NOMO-1 treated with dmso at 0.1 percent for 144 hours (cell line): ENCODE results near the gene DNAH2.

Experiments
- DNase-seq: peaks from one replicate; lab custom pipeline; 2025; ENCODE audit not compliant: unreplicated experiment; lab: John Stamatoyannopoulos, UW

DNAH2 gene

DNA sequence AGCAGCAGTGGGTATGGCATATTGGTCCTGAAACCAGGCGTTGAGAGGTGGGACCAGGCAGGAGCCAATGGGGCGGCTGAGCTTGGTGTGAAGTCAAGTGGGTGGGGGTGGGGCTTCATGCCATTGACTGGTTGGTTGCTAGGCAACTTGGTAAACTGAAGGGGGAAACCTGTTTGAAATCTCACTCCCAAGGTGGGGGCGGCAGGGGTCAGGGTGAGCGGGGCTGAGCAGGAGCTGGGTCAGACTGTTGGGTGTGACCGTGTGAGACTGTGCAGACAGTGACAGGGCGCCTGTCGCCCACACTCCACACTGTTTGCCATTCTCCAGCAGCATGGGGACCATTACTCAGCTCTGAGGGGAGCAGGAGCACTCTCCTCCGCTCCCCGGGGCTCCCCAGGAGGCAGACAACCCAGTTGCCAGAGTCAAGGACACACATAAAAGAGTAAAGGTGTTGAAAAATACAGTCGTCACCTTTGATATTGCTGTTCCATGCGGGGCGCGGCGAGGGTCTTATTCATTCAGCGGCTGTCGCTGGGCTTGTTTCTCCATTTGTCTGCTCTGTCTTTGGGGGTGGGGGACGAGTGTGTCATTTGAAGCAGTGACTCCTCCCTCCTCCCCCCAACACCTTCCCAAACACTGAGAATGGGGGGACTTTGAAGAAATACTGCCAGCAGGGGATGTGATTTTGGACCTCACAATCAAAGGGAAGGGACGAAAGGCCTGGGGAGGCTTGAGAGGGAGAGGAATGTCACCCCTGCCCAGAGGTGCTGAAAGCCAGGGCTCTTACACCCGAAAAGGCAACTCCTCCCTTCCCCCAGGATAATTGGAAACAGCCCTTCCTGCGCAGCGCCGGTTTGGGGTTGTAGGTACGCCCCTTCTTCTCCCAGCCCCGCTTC is 13.7 kb upstream of the DNAH2 start:
- no peak for DNase-seq

GRCh38 chr17:7704601-7705268 is 12.8 kb upstream of the DNAH2 start, which contains the start of gene EFNB3:
Gene EFNB3 (plus strand): TSS chr17:7705202. CDS start chr17:7705599, 397 bp downstream.
- DNase-seq = no peak

DNA sequence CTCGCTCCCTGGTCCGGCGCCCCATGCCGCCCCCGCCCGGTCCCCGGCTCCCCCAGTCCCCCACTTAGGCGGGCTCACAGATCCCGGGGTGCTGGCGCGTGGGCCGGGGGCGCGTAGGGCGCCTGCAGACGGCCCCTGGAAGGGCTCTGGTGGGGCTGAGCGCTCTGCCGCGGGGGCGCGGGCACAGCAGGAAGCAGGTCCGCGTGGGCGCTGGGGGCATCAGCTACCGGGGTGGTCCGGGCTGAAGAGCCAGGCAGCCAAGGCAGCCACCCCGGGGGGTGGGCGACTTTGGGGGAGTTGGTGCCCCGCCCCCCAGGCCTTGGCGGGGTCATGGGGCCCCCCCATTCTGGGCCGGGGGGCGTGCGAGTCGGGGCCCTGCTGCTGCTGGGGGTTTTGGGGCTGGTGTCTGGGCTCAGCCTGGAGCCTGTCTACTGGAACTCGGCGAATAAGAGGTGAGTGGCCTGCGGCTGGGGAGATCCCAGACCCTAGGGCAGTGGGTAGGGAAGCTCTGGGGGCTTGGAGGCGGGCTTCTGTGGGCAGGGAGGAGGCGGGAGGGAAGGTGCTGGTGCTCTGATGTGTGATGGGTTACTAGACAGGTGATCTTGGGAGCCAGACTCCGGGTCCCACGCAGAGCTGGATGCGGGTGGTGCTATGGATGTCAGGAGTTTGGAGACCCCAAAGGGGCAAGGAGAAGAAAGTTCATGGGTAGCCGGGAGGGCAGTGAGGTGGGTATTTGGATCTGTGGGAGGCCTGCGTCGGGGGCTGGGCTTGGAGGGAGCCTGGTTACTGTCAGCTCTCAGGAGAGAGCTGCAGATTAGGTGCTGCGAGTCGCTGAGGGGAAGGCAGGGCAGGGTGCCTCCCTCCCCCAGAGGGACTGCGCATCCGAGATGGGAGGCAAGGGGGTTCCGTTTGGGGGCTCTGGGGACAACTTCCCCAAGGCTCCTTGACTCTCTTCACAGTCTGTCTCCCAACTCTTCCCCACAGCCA is 12.0 kb upstream of the DNAH2 start:
- DNase-seq = no peak

DNA sequence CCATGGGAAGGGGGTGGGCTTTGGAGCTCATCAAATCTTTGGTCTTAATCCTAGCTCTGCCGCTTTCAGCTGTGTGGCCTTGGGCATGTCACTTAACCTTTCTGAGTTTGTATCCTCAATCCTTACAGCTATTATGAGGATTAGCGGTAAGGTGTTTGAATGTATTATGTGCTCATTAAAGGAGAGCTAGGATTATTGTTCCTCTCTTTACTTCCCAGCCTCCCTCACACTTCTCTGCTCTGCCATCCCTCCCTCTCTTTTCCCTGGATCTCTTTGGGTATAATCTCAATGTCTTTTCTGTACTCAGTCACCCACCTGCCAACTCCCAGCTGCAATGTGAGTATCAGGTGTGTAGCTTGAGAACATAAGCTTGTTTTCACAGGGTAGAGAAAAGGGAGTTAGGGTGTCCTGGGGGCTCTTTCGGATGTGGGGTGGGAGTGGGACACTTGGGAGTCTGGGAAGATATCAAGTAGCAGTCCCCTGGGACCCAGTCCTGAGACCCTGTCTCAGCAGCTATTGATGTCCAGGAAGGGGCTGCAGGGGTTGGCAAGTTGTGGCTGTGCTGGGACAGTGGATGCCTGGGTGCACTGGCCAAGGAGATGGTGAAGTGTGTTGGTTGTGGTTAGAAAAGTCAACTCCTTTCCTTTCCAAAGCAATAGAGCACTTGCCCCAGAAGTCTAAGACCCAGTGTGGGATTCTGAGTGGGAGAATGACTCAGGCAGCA is 10.8 kb upstream of the DNAH2 start:
- no peak for DNase-seq

- no peak for DNase-seq
These were observed 10.1 kb upstream of the DNAH2 start for GRCh38 chr17:7707446-7707845.

DNA sequence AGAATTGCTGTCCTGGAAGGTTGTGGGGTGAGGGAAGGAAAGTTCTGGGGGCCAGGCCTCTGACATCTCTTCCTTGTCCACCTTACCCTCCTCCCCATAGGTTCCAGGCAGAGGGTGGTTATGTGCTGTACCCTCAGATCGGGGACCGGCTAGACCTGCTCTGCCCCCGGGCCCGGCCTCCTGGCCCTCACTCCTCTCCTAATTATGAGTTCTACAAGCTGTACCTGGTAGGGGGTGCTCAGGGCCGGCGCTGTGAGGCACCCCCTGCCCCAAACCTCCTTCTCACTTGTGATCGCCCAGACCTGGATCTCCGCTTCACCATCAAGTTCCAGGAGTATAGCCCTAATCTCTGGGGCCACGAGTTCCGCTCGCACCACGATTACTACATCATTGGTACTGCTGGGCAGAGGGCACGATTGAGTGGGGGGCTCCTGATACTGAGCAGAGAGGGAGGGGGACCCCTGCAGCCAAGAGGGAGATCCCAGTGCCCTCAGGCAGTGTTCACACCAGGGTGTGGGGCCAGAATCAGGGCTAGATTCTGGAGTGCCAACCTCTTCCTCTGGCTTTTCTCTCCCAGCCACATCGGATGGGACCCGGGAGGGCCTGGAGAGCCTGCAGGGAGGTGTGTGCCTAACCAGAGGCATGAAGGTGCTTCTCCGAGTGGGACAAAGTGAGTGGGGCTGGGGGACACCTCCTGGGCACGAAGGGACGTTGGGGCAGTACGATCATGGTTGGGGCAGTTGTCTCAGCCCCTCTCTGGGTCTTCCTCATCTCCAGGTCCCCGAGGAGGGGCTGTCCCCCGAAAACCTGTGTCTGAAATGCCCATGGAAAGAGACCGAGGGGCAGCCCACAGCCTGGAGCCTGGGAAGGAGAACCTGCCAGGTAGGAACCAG is 9.4 kb upstream of the DNAH2 start:
- DNase-seq = no peak

DNA sequence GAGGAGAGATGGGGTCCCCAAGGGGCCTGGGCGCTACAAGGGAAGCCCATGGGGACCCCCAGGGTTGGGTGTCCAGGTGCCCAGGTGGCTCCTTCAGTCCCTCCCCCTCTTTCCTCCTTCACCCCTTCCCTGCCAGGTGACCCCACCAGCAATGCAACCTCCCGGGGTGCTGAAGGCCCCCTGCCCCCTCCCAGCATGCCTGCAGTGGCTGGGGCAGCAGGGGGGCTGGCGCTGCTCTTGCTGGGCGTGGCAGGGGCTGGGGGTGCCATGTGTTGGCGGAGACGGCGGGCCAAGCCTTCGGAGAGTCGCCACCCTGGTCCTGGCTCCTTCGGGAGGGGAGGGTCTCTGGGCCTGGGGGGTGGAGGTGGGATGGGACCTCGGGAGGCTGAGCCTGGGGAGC is 8.5 kb upstream of the DNAH2 start:
- DNase-seq = no peak

DNA sequence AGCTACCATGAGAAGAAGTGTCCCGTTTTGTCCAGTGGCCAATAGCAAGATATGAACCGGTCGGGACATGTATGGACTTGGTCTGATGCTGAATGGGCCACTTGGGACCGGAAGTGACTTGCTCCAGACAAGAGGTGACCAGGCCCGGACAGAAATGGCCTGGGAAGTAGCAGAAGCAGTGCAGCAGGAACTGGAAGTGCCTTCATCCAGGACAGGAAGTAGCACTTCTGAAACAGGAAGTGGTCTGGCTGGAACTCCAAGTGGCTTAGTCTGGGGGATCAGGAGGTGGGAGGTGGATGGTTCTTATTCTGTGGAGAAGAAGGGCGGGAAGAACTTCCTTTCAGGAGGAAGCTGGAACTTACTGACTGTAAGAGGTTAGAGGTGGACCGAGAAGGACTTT is 7.2 kb upstream of the DNAH2 start:
- no peak for DNase-seq

DNA sequence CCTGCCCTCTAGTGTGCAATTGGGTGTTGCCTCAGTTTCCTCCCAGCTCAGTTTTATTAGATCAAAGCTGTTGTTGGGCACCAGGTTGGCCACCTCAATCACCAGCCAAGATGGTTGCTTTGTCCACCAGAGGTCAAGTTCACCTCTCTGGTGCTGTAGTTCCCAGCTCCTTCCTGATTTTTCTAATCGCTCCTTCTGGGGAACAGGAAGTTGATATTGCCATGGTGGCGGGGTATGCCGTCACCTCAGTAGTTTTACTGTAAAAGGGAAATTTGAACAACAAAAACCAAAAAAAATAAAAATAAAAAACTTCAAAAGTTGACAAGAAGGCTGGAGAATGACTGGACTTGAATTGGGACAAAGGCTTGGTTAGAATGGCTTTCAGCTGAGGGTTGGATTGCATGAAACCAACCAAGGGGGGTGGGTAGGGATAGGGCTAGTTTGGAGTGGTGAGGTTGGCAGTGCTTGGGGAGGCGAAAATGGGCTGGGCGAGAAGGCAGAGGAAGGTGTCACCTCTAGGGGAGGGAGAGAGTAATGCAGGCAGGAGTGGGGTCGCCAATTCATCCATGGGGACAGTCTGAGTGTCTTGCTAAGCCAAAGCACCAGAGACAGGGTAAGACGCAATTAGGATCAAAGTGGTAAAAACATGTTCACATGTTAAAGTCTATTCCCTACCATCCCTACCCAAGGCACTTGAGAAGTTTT is 6.3 kb upstream of the DNAH2 start:
- no peak for DNase-seq

DNA sequence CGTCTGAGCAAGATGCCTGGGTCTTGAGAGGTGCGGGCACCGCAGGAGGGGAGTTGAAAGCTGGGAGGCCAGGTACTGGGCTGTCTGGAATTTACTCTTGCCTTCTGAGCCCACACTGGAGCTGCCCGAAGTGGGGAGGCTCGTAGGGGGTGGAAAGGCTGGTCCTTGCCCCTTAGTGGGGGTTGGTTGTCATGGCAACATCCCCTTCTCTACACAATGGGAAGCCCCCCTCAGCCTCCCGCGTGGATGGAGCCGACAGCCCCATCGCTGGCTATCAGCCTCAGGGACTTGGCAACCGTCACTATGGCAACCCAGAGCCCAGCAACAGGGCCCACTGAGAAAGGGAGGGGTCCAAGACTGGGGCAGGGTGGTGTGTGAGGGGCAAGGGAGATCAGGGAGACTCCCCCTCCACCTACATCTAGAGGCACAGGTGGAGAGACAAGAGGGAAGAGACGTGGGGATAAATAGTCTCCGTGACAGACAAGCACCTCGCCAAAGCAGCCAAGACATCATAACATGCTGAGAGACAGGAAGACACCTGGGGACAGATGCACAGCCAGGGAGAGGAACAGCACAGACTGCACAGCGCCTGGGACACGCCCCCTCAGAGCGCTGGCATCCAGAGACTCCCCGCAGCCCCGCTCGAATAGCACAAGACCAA is 5.3 kb upstream of the DNAH2 start:
- no peak for DNase-seq

DNA sequence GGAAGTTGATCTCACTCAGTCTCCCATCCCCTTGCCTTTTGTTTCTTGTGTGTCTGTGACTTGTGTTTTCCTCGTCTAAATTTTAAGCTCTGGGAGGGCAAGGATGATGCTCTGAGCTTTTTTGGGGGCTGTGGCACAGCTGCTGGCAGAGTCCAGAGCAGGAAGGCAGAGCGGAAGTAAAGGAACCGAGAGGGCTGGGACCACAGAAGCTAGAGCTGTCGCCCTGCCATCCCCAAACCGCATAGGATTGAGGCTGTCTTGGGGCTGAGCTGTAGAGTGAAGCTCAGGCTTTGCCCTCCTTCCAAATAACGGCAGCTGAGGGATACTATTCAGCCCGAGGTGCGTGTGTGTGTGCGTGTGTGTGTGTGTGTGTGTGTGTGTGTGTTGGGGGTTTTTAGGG is 3.8 kb upstream of the DNAH2 start:
- DNase-seq = no peak

DNA sequence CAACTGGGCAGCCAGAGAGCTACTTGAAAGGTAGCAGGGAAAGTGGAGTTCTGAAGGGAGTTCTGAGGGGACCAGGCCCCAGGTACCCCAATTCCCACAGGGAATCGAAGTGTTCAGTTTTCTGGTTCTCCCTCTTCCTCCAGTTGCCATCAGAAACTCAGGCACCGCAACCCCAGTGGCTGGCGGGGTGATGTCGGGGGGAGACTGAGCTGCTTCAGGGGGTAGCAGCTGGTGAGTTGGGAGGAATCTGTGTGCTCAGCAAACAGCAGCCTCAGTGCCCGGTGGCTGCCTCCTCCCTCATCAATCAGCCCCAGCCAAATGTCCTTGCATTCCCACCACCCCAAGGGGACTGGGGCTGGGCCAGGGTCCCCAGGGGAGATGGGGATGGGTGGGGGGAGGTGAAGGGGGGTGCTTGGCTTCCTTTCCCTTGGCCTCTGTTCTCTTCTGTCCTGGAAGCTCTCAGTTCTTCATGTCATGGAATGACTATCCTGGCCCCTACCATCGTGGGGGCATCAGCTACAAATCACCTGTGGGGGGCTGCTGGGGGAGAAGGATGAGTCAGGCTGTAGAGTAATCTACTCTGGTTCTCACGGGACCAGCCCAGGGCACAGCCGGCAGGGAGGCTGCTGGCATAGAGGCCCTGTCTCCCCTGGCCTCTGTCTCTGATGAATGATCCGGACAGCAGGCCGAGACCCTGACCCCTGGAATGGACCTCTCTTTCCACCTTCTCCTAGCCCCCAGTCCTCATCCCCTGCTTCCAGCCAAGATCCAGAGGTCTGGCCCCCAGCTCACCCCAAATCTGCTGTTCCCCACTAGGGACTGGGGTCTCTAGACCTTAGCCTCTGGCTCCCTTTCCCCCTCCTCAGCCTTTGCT is 2.6 kb upstream of the DNAH2 start:
- no peak for DNase-seq

DNA sequence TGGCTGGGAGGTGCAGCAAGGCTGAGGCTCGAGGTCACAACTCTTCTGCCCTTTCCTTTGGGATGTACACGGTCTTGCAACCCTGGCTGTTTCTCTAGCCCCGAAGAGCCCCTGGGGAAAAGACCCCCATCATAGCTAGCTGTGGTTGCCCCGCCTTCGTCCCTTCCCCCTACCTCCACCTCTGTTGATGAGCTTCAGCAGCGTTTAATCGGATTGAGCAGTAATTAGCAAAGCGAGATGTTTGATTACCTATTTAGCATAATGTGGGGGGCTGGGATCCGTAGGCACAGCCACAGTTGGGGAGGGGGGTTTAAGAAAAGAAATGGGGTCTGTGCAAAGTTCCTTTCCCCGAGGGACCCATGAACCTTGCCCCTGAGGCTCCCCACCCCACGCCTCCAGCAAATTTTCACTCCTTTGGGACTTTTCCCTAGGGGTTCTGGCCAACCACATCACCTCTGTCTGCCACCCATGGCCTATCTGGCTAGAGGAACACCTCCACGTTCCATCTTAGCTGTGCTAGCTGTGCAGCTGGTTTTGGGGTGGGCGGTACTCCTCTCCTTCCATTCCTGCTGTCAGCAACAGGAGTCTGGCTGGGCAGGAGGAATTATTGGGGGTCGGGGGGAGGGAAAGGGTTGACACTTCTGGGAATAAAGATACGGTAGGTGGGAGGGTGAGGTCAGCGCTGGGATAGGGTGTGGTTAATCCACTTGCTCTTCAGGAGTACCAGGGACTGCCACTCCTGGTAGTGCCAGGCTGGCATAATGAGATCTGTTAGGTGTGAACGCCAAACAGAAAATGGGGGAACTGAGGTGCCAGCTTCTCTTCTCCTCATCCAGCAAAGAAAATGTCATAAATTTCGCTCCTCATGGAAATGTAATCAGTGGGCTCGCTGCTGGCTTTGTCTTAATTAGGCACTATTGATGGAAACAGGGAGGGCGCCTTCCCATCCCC is 1.3 kb upstream of the DNAH2 start:
- DNase-seq = no peak

DNA sequence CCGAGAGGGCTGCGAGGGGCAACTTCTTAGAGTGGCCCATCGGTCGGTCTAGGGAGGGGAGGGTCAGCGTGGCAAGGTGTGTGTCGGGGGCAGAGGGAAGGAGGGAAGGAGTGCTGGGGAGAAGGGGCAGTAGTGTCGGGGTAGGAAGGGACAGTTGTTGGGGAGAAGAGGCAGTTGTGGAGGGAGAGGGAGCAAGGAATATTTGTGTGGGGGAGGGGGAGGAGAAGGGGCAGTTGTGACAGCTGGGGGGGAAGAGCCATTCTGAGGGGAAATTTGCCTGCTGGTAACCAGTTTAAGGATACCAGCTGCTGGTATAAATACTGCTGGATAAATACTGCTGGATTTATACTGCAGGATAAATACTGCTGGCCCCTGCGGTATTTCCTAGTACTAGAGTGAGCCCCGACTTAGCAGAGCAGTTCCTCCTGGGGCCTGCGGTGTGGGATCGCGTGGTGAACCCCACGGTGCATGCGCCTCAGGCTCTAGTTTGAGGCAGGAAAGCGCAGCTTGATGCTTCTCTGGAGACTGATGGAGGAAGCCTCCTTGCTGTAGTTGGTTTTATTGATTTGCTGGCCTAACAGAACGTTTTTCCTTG is 309 bp downstream of the DNAH2 start:
- DNase-seq = no peak

GRCh38 chr17:7719661-7720060 is 2.1 kb downstream of the DNAH2 start:
- DNase-seq = no peak

DNA sequence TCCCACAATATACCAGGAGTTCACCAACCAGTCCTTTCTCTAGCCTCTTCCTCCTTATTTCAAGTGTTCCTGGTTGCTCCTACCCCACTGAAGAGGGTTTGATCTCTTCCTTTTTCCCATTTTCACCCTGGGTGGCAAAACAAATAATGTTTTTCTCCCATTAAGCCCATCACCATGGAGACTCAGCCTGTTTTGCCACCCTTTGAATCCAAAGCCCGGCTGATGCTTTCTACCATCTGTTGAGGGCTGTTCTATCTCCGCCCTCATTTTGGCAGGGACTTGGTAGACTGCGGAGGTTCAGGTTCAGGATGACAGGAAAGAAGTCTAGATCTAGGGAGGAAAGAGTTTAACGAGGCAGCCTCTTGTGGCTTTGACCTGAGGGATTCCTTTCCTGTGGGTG is 2.6 kb downstream of the DNAH2 start:
- no peak for DNase-seq
